ENCODE results near the gene DNAI1.

GRCh38 chr9:34413231-34413852, 45.3 kb upstream of the DNAI1 start:
- TF ChIP-seq POLR2AphosphoS5 (IDR thresholded peaks at IDR 0.05; ENCODE audit: low read depth, low read length) (no peak), POLR2A (IDR thresholded peaks at IDR 0.05; ENCODE audit: low read depth, low read length) (no peak)

All from GM12892 (cell line).